Gastroesophageal sphincter (tissue), 3 donors: Measurements from ENCODE around the gene DLGAP5.

Source experiments
- CTCF ChIP-seq, 4 experiments: fragments of 200-600 bp in 2 of 4; fragments of 450-650 bp in 2 of 4; sonication (generic) in 1 of 4; IDR thresholded peaks; one replicate each; pipeline ENCODE4 v1.5.1; 2017 to 2019; ENCODE audit warnings: antibody characterized with exemption in 4 of 4, mild to moderate bottlenecking in 2 of 4, moderate library complexity in 2 of 4
- EP300 ChIP-seq: sonication (generic); formaldehyde crosslinking; IDR thresholded peaks from one replicate; pipeline ENCODE4 v1.6.1; 2017; ENCODE audit warnings: antibody characterized with exemption, mild to moderate bottlenecking
- POLR2A ChIP-seq, 2 donors: fragments of 450-650 bp; IDR thresholded peaks; one replicate each; pipeline ENCODE4 v1.6.1; 2017; ENCODE audit warnings: antibody characterized with exemption in 2 of 2, mild to moderate bottlenecking in 2 of 2, moderate library complexity in 1 of 2
- POLR2AphosphoS5 ChIP-seq: sonication (generic); formaldehyde crosslinking; IDR thresholded peaks from one replicate; pipeline ENCODE4 v1.6.1; 2017; ENCODE audit warnings: antibody characterized with exemption

GRCh38 chr14:55198749-55199148 lies 7.4 kb upstream of the DLGAP5 start:
- TF ChIP-seq CTCF (IDR thresholded peaks at IDR 0.05) (no peak), EP300 (no peak), POLR2A (IDR thresholded peaks at IDR 0.05) (no peak), POLR2AphosphoS5 (no peak)
